ENCODE data around the gene NAV2.

NAV2 gene

GRCh38 chr11:19735157-19735908 is 22.7 kb downstream of the NAV2 start:
- TF ChIP-seq, protein P1, sequence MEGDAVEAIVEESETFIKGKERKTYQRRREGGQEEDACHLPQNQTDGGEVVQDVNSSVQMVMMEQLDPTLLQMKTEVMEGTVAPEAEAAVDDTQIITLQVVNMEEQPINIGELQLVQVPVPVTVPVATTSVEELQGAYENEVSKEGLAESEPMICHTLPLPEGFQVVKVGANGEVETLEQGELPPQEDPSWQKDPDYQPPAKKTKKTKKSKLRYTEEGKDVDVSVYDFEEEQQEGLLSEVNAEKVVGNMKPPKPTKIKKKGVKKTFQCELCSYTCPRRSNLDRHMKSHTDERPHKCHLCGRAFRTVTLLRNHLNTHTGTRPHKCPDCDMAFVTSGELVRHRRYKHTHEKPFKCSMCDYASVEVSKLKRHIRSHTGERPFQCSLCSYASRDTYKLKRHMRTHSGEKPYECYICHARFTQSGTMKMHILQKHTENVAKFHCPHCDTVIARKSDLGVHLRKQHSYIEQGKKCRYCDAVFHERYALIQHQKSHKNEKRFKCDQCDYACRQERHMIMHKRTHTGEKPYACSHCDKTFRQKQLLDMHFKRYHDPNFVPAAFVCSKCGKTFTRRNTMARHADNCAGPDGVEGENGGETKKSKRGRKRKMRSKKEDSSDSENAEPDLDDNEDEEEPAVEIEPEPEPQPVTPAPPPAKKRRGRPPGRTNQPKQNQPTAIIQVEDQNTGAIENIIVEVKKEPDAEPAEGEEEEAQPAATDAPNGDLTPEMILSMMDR (IDR thresholded peaks at IDR 0.05; ENCODE audit: low read depth, low read length, missing control alignments): no peak
- DNase-seq (ENCODE audit: low read depth): no peak

DNA sequence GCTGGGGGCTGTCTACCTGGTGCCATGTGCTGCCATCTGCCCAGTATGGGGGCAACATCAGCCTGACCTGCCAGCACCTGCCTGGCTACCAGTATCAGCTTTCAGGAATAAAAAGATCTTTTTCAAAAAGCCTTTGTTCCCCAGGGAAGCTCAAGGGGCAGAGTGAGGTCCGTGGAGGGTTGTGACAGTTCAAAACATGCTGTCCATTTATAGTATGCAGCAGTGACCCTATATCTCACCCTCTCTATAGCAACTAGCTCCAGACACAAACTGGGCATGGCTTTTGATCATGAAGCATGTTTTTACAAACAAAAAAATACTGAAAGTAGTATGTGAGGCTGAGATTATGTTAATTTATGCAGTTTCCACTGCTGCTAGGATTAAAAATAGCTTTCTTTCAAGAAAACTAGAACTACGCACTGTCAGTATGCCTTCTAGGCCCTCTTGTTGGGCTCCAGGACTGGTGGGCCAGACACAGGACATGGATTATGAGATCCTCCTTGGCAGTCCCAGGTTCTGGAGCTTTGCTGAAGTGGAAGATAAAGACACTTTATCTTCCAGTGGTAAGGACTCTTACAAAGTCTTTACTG is 23.4 kb downstream of the NAV2 start:
- no peak for DNase-seq (ENCODE audit: low read depth)
- TF ChIP-seq, protein P1 (IDR thresholded peaks at IDR 0.05; ENCODE audit: low read depth, low read length, missing control alignments): no peak
- H3K4me3 ChIP-seq (ENCODE audit: low read depth, low read length): no peak overlapping the region

More at GRCh38 chr11:19735157-19735908, 22.7 kb downstream of the NAV2 start:
- H3K4me3 ChIP-seq (ENCODE audit: low read depth, low read length): no peak overlapping the region

- no peak for DNase-seq (ENCODE audit: low read depth)
- no peak overlapping the region for H3K4me3 ChIP-seq (ENCODE audit: low read depth, low read length)
- TF ChIP-seq, protein P1 (IDR thresholded peaks at IDR 0.05; ENCODE audit: low read depth, low read length, missing control alignments): no peak
These were observed 24.2 kb downstream of the NAV2 start for GRCh38 chr11:19736831-19737230.

DNA sequence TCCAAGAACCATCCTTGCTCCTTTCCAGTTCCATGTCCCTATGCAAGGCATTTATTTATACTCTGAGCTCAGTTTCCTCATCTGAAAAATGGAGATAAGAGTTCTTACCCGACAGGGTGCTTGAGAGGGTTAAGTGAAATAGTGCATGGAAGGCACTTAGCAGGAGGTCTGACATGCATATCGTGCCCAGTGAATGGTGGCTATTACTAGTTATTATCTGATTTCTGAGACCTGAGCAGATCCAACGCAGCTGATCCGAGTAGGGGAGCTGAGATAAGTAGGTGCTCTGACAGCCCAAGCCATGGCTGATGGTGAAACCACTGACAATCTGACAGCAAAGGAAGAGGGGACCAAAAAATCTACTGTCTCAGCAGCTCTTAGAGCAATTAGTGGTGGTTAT is 24.9 kb downstream of the NAV2 start:
- no peak overlapping the region for H3K4me3 ChIP-seq (ENCODE audit: low read depth, low read length)
- DNase-seq (ENCODE audit: low read depth): no peak
- TF ChIP-seq, protein P1 (IDR thresholded peaks at IDR 0.05; ENCODE audit: low read depth, low read length, missing control alignments): no peak

GRCh38 chr11:19738124-19738523 is 25.5 kb downstream of the NAV2 start:
- H3K4me3 ChIP-seq (ENCODE audit: low read depth, low read length): no peak overlapping the region
- TF ChIP-seq, protein P1 (IDR thresholded peaks at IDR 0.05; ENCODE audit: low read depth, low read length, missing control alignments): no peak
- no peak for DNase-seq (ENCODE audit: low read depth)

DNA sequence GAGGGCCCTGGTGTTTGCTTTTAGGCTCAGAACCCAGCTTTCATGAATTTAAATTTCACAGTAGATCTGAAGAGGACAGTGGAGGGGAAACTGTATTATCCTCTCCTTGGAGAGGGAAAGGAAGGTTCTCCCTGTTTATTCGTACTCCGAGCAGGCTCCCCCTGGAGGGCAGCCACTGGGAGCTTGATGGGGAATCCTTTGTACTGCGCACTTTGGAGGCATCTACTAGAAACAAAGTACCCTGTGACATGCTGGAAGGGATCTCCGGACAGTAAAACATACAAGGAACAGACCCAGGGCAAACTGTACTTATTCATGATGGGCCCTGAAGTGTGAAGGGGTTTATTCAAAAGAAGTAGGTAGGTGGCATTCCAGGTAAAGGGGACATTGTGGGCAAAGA is 27.2 kb downstream of the NAV2 start:
- DNase-seq (ENCODE audit: low read depth): no peak
- H3K4me3 ChIP-seq (ENCODE audit: low read depth, low read length): no peak overlapping the region
- TF ChIP-seq, protein P1 (IDR thresholded peaks at IDR 0.05; ENCODE audit: low read depth, low read length, missing control alignments): no peak
